Progenitor cell of endocrine pancreas (in vitro differentiated cells): ENCODE results near the gene ARSD. TPM values are rescaled to one million over a fixed set of nuclear protein-coding genes. Genes with fewer than 3 reads are reported as not detected.
"Not testable (repeated sequence)": the region's sequence is repeated elsewhere in the genome, so short reads cannot be mapped to it uniquely, and the experiment has no call there.

ENCODE experiments used
- DNase-seq: peaks from one replicate; pipeline ENCODE4 v3.0.0; 2021; ENCODE audit warnings: low spot score; ENCODE audit not compliant: unreplicated experiment
- H3K27ac Mint-ChIP-seq: 2 replicates; pipeline ENCODE4 v1.8.0; 2021; ENCODE audit warnings: mild to moderate bottlenecking, moderate library complexity, mixed read lengths
- H3K27me3 Mint-ChIP-seq: 2 replicates; pipeline ENCODE4 v1.8.0; 2021; ENCODE audit warnings: mixed read lengths
- H3K36me3 Mint-ChIP-seq: 2 replicates; pipeline ENCODE4 v1.8.0; 2022; ENCODE audit warnings: mixed read lengths; ENCODE audit not compliant: insufficient read depth
- H3K4me1 Mint-ChIP-seq: 2 replicates; pipeline ENCODE4 v1.8.0; 2021; ENCODE audit warnings: low read depth, mixed read lengths
- H3K4me3 Mint-ChIP-seq: 2 replicates; pipeline ENCODE4 v1.8.0; 2021; ENCODE audit warnings: low read depth, mild to moderate bottlenecking, moderate library complexity, mixed read lengths
- H3K9me3 Mint-ChIP-seq: 2 replicates; pipeline ENCODE4 v1.8.0; 2021; ENCODE audit warnings: low read depth, mixed read lengths
- total RNA-seq: library from RNA; stranded (reverse); gene quantifications from 2 replicates; pipeline ENCODE4 v1.2.1, GENCODE V29; 2021
- TF ChIP-seq, protein P1 (sequence below): fragments of 200-600 bp; sonication (generic); IDR thresholded peaks from one replicate; pipeline ENCODE4 v1.5.0; 2021; ENCODE audit warnings: antibody characterized with exemption, mild to moderate bottlenecking; ENCODE audit not compliant: unreplicated experiment

The ARSD gene
- total RNA-seq, 1 donor from 2014 or later = 76.8 TPM

DNA sequence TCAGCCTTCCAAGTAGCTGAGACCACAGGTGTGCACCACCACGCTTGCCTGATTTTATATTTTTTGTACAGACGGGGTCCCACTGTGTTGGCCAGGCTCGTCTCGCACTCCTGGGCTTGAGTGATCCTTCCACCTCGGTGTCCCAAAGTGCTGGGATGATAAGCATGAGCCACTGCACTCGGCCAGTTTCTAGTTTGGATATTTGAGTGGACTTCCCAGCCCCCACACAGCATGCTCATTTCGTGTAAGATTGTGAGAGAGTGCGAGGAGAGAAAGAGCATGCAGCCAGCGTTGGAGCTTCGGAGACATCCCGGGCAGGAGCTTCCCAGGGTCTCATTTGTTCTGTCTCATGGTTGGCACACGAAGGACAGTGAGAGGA, 31.8 kb downstream of the ARSD start:
- Mint-ChIP-seq H3K27ac (peak overlapping the region; percentile 99), H3K36me3 (peaks cover 25% of the 10 kb centered on the region)

DNA sequence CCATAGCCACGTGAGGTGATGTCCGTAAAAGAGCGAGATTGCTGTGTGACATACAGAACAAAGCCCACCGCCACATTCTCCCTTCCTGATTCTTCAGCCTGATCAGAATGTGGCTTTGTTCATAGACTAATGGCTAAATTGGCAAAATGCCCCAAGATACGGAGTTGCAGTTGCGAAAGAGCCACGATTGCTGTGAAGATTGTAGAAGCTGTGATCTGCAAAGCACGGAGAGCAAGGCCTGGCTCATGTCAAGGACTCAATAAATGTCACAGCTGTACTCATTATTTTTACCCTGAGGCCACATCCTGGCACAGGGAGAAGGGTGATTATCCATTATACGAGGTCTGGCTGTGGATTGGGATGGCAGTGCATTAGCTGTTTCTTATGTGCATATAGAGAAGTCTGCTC, 34.2 kb downstream of the ARSD start:
- no peaks in the 10 kb centered on the region for H3K27me3 Mint-ChIP-seq
- no peak for DNase-seq
- peaks cover 15% of the 10 kb centered on the region for H3K36me3 Mint-ChIP-seq
- TF ChIP-seq, protein P1, sequence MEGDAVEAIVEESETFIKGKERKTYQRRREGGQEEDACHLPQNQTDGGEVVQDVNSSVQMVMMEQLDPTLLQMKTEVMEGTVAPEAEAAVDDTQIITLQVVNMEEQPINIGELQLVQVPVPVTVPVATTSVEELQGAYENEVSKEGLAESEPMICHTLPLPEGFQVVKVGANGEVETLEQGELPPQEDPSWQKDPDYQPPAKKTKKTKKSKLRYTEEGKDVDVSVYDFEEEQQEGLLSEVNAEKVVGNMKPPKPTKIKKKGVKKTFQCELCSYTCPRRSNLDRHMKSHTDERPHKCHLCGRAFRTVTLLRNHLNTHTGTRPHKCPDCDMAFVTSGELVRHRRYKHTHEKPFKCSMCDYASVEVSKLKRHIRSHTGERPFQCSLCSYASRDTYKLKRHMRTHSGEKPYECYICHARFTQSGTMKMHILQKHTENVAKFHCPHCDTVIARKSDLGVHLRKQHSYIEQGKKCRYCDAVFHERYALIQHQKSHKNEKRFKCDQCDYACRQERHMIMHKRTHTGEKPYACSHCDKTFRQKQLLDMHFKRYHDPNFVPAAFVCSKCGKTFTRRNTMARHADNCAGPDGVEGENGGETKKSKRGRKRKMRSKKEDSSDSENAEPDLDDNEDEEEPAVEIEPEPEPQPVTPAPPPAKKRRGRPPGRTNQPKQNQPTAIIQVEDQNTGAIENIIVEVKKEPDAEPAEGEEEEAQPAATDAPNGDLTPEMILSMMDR = no peak
- no peaks in the 10 kb centered on the region for H3K9me3 Mint-ChIP-seq
- peaks cover 61% of the 10 kb centered on the region for H3K4me1 Mint-ChIP-seq
- H3K4me3 Mint-ChIP-seq = no peak overlapping the region
- H3K27ac Mint-ChIP-seq = peak overlapping the region; percentile 90

More for the DNA sequence above, 31.8 kb downstream of the ARSD start:
- no peak for DNase-seq
- Mint-ChIP-seq H3K4me1 (peaks cover 48% of the 10 kb centered on the region), H3K4me3 (peak overlapping the region; percentile 69), H3K9me3 (peaks cover 8% of the 10 kb centered on the region), H3K27me3 (no peaks in the 10 kb centered on the region)
- TF ChIP-seq, protein P1 = no peak

DNA sequence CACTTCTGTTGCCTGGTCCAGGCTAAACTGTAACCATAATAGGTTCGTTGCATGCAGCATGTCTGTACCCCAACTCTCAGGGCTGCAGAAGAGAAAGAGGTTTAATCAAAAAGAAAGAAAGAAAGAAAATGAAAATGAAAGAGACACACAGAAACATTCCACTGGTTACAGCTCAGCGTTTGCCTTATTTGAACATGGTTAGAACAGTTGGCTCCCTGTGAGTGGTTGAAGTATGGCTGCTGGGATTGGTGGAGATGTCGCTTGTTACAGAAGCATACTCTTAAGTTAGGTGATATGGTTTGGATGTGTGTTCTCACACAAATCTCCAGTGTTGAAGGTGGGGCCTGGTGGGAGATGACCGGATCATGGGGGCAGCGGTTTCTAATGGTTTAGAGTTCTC, 36.3 kb downstream of the ARSD start:
- Mint-ChIP-seq H3K36me3 (peaks cover 13% of the 10 kb centered on the region), H3K9me3 (no peaks in the 10 kb centered on the region), H3K27me3 (no peaks in the 10 kb centered on the region), H3K4me1 (peaks cover 59% of the 10 kb centered on the region), H3K27ac (peak overlapping the region; percentile 88), H3K4me3 (no peak overlapping the region)
- no peak for DNase-seq
- TF ChIP-seq, protein P1 = no peak

DNA sequence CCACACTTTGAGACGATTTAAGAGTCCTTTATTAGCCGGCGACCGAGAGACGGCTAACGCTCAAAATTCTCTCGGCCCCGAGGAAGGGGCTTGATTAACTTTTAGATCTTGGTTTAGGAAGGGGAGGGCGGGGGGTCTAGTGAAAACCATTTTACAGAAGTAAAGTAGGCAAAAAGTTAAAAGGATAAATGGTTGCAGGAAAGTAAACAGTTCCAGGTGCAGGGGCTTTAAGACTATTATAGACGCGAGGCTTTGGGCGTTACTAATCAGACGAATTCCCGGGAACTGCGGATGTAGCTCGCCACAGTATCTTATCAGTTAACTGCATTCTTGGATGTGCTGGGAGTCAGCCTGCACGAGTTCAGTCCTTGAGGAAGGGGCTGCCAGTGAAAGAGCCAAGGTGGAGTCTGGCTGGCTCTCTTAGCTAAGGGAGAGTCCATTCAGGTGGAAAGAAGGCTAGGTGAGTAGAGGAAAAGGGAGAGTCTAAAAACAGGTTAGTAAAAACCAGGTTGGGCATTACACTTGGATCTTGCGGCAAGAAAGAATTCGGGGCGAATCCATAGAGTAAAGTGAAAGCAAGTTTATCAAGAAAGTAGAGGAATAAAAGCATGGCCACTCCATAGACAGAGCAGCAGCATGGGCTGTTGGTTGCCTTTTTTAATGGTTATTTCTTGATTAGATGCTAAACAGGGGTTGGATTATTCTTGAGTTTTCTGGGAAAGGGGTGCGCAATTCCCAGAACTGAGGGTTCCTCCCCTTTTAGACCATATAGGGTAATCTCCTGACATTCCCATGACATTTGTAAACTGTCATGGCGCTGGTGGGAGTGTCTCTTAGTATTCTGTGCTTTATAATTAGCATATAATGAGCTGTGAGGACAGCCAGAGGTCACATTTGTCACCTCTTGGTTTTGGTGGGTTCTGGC, 38.3 kb downstream of the ARSD start:
- Mint-ChIP-seq H3K4me1 (peaks cover 48% of the 10 kb centered on the region), H3K27ac (peak overlapping the region; percentile 96), H3K36me3 (peaks cover 17% of the 10 kb centered on the region), H3K4me3 (peak overlapping the region; percentile 39)
- not testable (repeated sequence) for DNase-seq, H3K27me3 Mint-ChIP-seq, H3K9me3 Mint-ChIP-seq

DNA sequence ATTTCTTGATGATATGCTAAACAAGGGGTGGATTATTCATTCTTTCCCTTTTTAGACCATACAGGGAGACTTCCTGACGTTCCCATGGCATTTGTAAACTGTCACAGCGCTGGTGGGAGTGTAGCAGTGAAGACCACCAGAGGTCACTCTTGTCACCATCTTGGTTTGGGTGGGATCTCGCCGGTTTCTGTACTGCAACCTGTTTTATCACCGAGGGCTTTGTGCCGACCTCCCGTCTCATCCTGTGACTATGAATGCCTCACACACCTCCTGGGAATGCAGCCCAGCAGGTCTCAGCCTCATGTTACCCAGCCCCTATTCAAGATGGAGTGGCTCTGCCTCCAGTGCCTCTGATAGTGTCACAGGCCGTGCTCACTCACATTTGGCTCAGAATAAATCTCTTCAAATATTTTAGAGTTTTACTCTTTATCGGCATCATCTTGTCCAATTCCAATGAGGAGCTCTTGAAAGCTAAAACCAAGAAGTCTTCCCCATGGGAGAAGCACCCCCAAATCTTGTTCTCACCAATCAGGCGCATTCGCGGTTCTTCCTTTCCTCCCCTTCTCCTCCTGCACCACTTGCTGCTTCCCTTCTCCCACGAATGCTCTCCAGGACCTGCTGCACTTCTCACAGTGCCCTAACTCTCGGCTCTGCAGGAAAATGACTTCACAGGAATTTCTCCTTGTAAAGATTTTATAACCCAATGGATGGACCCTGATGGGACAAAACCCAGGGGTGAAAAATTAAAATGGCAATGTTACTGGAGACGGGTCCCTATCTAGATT, 39.2 kb downstream of the ARSD start:
- H3K9me3 Mint-ChIP-seq, H3K27me3 Mint-ChIP-seq: not testable (repeated sequence)
- TF ChIP-seq, protein P1 = peak; percentile 69
- Mint-ChIP-seq H3K27ac (peak overlapping the region; percentile 96), H3K4me1 (peaks cover 43% of the 10 kb centered on the region), H3K4me3 (peak overlapping the region; percentile 39), H3K36me3 (peaks cover 17% of the 10 kb centered on the region)
- DNase-seq = peak; percentile 39
